HL-60 (cell line): ENCODE data around the gene SLITRK2.

Experiments
- CTCF ChIP-seq: IDR thresholded peaks from one replicate; pipeline ENCODE4 v1.5.1; 2011; ENCODE audit warnings: low read length, control low read depth, inconsistent platforms; ENCODE audit not compliant: insufficient read depth
- GABPA ChIP-seq: IDR thresholded peaks from 2 replicates; pipeline ENCODE4 v1.6.1; 2012; ENCODE audit warnings: low read depth
- POLR2AphosphoS5 ChIP-seq: IDR thresholded peaks from 2 replicates; pipeline ENCODE4 v1.6.1; 2012; ENCODE audit warnings: low read depth

- no peak for TF ChIP-seq GABPA
- no peak for TF ChIP-seq CTCF
- TF ChIP-seq POLR2AphosphoS5, result no peak
Observed at GRCh38 chrX:145816601-145817315, 871 bp upstream of the SLITRK2 start.
